VCaP (cell line): ENCODE data around the gene HOXD3.

Source experiments
- H3K27ac ChIP-seq: fragments of 450-650 bp; 2 replicates; pipeline ENCODE4 v1.5.1; 2017
- TF ChIP-seq, protein P1 (sequence below): fragments of 450-650 bp; conservative IDR thresholded peaks from 2 replicates; pipeline ENCODE4 v1.5.1; 2017; ENCODE audit warnings: mild to moderate bottlenecking, moderate library complexity

The HOXD3 gene

GRCh38 chr2:176128982-176129796 lies 27.9 kb upstream of the HOXD3 start, which contains the start of gene HOXD8:
Gene HOXD8, plus strand, starts transcription at chr2:176129705. Its CDS starts 662 bp downstream, at chr2:176130367.
- peak within 1 kb of the TSS; percentile 82 for H3K27ac ChIP-seq

DNA sequence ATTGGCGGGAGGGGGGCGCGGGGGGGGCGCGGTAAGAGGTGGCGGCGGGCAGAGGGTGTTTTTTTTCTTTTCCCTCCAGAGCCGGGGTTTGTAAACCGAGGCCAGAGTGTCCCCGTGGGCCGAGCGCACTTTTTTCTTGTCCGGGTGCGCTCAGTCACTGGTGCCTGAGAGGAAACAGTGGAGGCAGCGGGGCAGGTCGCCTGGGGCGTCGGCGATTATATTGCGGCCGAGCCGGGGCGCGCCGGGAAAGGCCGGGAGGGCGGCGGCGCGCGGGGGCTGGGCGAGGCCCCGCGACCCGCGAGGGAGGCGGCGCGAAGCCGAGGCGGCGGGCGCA lies 27.3 kb upstream of the HOXD3 start:
- H3K27ac ChIP-seq, result peak overlapping the region; percentile 82
- TF ChIP-seq, protein P1, sequence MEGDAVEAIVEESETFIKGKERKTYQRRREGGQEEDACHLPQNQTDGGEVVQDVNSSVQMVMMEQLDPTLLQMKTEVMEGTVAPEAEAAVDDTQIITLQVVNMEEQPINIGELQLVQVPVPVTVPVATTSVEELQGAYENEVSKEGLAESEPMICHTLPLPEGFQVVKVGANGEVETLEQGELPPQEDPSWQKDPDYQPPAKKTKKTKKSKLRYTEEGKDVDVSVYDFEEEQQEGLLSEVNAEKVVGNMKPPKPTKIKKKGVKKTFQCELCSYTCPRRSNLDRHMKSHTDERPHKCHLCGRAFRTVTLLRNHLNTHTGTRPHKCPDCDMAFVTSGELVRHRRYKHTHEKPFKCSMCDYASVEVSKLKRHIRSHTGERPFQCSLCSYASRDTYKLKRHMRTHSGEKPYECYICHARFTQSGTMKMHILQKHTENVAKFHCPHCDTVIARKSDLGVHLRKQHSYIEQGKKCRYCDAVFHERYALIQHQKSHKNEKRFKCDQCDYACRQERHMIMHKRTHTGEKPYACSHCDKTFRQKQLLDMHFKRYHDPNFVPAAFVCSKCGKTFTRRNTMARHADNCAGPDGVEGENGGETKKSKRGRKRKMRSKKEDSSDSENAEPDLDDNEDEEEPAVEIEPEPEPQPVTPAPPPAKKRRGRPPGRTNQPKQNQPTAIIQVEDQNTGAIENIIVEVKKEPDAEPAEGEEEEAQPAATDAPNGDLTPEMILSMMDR, result no peak

More at GRCh38 chr2:176128982-176129796, 27.9 kb upstream of the HOXD3 start, which contains the start of gene HOXD8:
- TF ChIP-seq, protein P1, result no peak

GRCh38 chr2:176130147-176130956 lies 26.8 kb upstream of the HOXD3 start:
- peak overlapping the region; percentile 82 for H3K27ac ChIP-seq
- TF ChIP-seq, protein P1, result no peak; the same call in 1 of the 2 replicates

- H3K27ac ChIP-seq, result peak overlapping the region; percentile 82
- TF ChIP-seq, protein P1, result no peak
Observed at GRCh38 chr2:176130957-176131847, 25.9 kb upstream of the HOXD3 start.

DNA sequence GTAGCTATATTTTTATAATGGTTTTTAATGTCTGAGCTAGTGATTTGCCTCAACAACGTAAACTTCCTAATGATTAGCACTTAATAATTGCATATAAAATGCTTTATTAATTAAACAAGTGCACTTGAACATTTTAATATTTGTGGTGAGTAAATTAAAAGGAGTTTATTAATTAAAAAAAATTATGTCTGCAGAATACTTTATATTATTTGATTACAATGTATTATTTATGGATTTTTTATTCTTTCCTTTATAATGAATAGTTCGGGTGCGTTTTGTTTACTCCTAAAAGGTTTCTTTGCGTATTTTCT lies 25.3 kb upstream of the HOXD3 start:
- TF ChIP-seq, protein P1, result no peak
- no peak overlapping the region for H3K27ac ChIP-seq

DNA sequence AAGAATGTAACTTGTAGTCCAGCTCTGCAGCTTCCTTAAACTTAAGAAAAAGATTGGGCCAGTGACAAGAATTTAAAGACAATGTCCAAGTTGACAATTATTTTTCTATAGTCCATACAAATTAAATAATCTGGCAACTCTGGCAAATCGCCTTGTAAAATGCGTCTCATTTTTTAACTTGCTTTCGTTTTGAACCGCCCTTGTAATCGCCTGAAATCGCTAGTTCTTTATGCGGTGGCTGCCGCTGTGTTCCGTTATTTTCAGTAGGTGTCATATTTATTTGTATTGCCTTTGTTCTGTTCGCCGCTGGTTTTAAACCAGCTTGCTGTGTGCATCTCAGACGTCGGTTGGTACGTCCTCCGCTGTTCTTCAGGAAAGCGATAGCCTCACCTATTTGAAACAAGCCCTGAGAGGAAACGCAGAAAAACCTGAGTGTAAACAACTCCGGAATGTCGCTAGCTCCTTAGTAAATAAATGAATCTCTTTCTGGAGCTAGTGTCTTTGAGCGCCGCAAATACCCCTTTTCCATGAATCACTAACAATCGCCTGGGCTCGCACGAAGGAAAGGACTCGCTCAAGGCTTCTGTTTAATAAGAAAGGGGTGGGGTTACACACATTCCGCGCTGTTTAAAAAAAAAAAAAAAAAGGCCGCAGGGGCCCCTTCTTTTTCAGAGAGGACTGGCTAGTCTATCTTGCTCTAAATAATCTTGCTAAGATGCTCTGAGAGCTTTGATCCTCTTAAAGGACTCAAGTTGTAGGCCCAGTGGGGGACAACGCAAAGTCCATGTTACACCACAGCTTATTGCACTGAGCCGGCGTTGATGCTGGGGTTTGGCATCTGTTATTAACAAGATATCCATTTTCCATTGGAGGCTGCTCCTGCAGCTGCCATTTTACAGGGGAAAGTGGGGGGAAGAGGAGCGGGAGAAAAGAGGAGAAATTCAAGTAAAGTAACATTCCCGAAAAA lies 24.6 kb upstream of the HOXD3 start:
- no peak overlapping the region for H3K27ac ChIP-seq
- TF ChIP-seq, protein P1, result no peak
